Skeletal muscle tissue (tissue), 4 donors: ENCODE measurements around the gene NSD2. TPM values are rescaled to one million over a fixed set of nuclear protein-coding genes. Genes with fewer than 3 reads are reported as not detected.

ENCODE experiments used
- H3K27ac ChIP-seq: one replicate; pipeline ENCODE4 v1.7.0; 2013; ENCODE audit warnings: mild to moderate bottlenecking, low read depth, low read length, inconsistent platforms
- H3K27me3 ChIP-seq, 3 donors: one replicate each; pipeline ENCODE4 v1.7.0; 2013; ENCODE audit warnings: low read length in 3 of 3; ENCODE audit not compliant: control insufficient read depth in 3 of 3, insufficient read depth in 3 of 3
- H3K36me3 ChIP-seq, 3 donors: one replicate each; pipeline ENCODE4 v1.7.0; 2013; ENCODE audit warnings: low read length in 3 of 3; ENCODE audit not compliant: control insufficient read depth in 3 of 3, insufficient read depth in 3 of 3
- H3K4me1 ChIP-seq, 3 donors: one replicate each; pipeline ENCODE4 v1.7.0; 2013; ENCODE audit warnings: low read length in 3 of 3, mild to moderate bottlenecking in 3 of 3; ENCODE audit not compliant: control insufficient read depth in 3 of 3, insufficient read depth in 3 of 3
- H3K4me3 ChIP-seq, 3 donors: one replicate each; pipeline ENCODE4 v1.7.0; 2013; ENCODE audit warnings: low read length in 3 of 3
- H3K9ac ChIP-seq, 3 donors: one replicate each; pipeline ENCODE4 v1.7.0; 2013; ENCODE audit warnings: low read length in 3 of 3, mild to moderate bottlenecking in 3 of 3, moderate library complexity in 2 of 3, low read depth in 1 of 3
- H3K9me3 ChIP-seq, 3 donors: one replicate each; pipeline ENCODE4 v1.7.0; 2013; ENCODE audit warnings: low read length in 3 of 3; ENCODE audit not compliant: control insufficient read depth in 3 of 3
- total RNA-seq: library from RNA; depleted of rRNA; stranded (reverse); fragments of >200 nt; gene quantifications from one replicate; pipeline ENCODE4 v1.2.3, GENCODE V29; 2014
- donor health status: Osteomylitis.

NSD2 gene
- total RNA-seq, 1 donor from 2014 or later: 41.8 TPM

GRCh38 chr4:1961038-1961437 is 89.8 kb downstream of the NSD2 start:
- H3K27ac ChIP-seq: no peak overlapping the region
- H3K4me1 ChIP-seq: peaks cover 0 to 2% (median 0%) of the 10 kb centered on the region in 3 donors
- H3K4me3 ChIP-seq: no peak overlapping the region
- H3K9ac ChIP-seq: no peak overlapping the region
- peaks cover 24 to 47% (median 28%) of the 10 kb centered on the region in 3 donors for H3K36me3 ChIP-seq
- H3K27me3 ChIP-seq: no peaks in the 10 kb centered on the region
- no peaks in the 10 kb centered on the region for H3K9me3 ChIP-seq

- Histone ChIP-seq H3K9ac (peak overlapping the region in 1 of 3 donors; percentile 12), H3K36me3 (peaks cover 24 to 44% (median 26%) of the 10 kb centered on the region in 3 donors), H3K27me3 (no peaks in the 10 kb centered on the region), H3K27ac (no peak overlapping the region), H3K4me1 (peaks cover 0 to 2% (median 0%) of the 10 kb centered on the region in 3 donors), H3K9me3 (no peaks in the 10 kb centered on the region), H3K4me3 (no peak overlapping the region)
Measured at GRCh38 chr4:1961563-1961962, 90.4 kb downstream of the NSD2 start.

GRCh38 chr4:1962980-1963379 is 91.8 kb downstream of the NSD2 start:
- Histone ChIP-seq H3K4me1 (peaks cover 0 to 2% (median 0%) of the 10 kb centered on the region in 3 donors), H3K4me3 (no peak overlapping the region), H3K9ac (no peak overlapping the region), H3K9me3 (no peaks in the 10 kb centered on the region), H3K36me3 (peaks cover 20 to 41% (median 22%) of the 10 kb centered on the region in 3 donors), H3K27ac (no peak overlapping the region), H3K27me3 (no peaks in the 10 kb centered on the region)

GRCh38 chr4:1964443-1964842 is 93.2 kb downstream of the NSD2 start:
- peaks cover 0 to 2% (median 0%) of the 10 kb centered on the region in 3 donors for H3K4me1 ChIP-seq
- no peaks in the 10 kb centered on the region for H3K27me3 ChIP-seq
- H3K4me3 ChIP-seq: no peak overlapping the region
- H3K9me3 ChIP-seq: no peaks in the 10 kb centered on the region
- H3K9ac ChIP-seq: no peak overlapping the region
- no peak overlapping the region for H3K27ac ChIP-seq
- H3K36me3 ChIP-seq: peaks cover 12 to 33% (median 12%) of the 10 kb centered on the region in 3 donors

- H3K9me3 ChIP-seq: no peaks in the 10 kb centered on the region
- H3K4me3 ChIP-seq: no peak overlapping the region
- H3K4me1 ChIP-seq: peaks cover 0 to 2% (median 0%) of the 10 kb centered on the region in 3 donors
- no peak overlapping the region for H3K9ac ChIP-seq
- no peaks in the 10 kb centered on the region for H3K27me3 ChIP-seq
- no peak overlapping the region for H3K27ac ChIP-seq
- peaks cover 9 to 29% (median 12%) of the 10 kb centered on the region in 3 donors for H3K36me3 ChIP-seq
Measured at GRCh38 chr4:1964971-1965370, 93.8 kb downstream of the NSD2 start.

- H3K36me3 ChIP-seq: peaks cover 0 to 19% (median 5%) of the 10 kb centered on the region in 3 donors
Measured at GRCh38 chr4:1967512-1968149, 96.4 kb downstream of the NSD2 start.

GRCh38 chr4:1968686-1969295 is 97.6 kb downstream of the NSD2 start:
- H3K36me3 ChIP-seq: peaks cover 0 to 13% (median 5%) of the 10 kb centered on the region in 3 donors
- H3K4me3 ChIP-seq: no peak overlapping the region
- no peaks in the 10 kb centered on the region for H3K27me3 ChIP-seq
- no peak overlapping the region for H3K27ac ChIP-seq
- no peaks in the 10 kb centered on the region for H3K4me1 ChIP-seq
- no peak overlapping the region for H3K9ac ChIP-seq
- no peaks in the 10 kb centered on the region for H3K9me3 ChIP-seq

More at GRCh38 chr4:1967512-1968149, 96.4 kb downstream of the NSD2 start:
- H3K9ac ChIP-seq: no peak overlapping the region
- no peaks in the 10 kb centered on the region for H3K9me3 ChIP-seq
- no peaks in the 10 kb centered on the region for H3K27me3 ChIP-seq
- H3K4me1 ChIP-seq: no peaks in the 10 kb centered on the region
- H3K27ac ChIP-seq: no peak overlapping the region
- no peak overlapping the region for H3K4me3 ChIP-seq

GRCh38 chr4:1969928-1970723 is 98.9 kb downstream of the NSD2 start:
- peaks cover 1 to 16% (median 6%) of the 10 kb centered on the region in 3 donors for H3K36me3 ChIP-seq

GRCh38 chr4:1970926-1971325 is 99.7 kb downstream of the NSD2 start:
- Histone ChIP-seq H3K27ac (no peak overlapping the region), H3K4me1 (no peaks in the 10 kb centered on the region), H3K9ac (no peak overlapping the region), H3K27me3 (no peaks in the 10 kb centered on the region), H3K9me3 (no peaks in the 10 kb centered on the region), H3K4me3 (no peak overlapping the region), H3K36me3 (peaks cover 8 to 23% (median 14%) of the 10 kb centered on the region in 3 donors)

More at GRCh38 chr4:1969928-1970723, 98.9 kb downstream of the NSD2 start:
- no peaks in the 10 kb centered on the region for H3K4me1 ChIP-seq
- no peak overlapping the region for H3K27ac ChIP-seq
- H3K9ac ChIP-seq: no peak overlapping the region
- no peaks in the 10 kb centered on the region for H3K27me3 ChIP-seq
- no peaks in the 10 kb centered on the region for H3K9me3 ChIP-seq
- no peak overlapping the region for H3K4me3 ChIP-seq
